ENCODE measurements around the gene HMX1. TPM values are rescaled to one million over a fixed set of nuclear protein-coding genes. Genes with fewer than 3 reads are reported as not detected.

The HMX1 gene
- not detected in 2 replicates for total RNA-seq (2022)
- Bru-seq, nascent RNA, result not detected
- not detected for BruChase-seq, experiment 1, labeled RNA remaining after a 6-hour chase
- BruChase-seq, experiment 2, labeled RNA remaining after a 2-hour chase, result not detected
- long read RNA-seq, result 0 reads

DNA sequence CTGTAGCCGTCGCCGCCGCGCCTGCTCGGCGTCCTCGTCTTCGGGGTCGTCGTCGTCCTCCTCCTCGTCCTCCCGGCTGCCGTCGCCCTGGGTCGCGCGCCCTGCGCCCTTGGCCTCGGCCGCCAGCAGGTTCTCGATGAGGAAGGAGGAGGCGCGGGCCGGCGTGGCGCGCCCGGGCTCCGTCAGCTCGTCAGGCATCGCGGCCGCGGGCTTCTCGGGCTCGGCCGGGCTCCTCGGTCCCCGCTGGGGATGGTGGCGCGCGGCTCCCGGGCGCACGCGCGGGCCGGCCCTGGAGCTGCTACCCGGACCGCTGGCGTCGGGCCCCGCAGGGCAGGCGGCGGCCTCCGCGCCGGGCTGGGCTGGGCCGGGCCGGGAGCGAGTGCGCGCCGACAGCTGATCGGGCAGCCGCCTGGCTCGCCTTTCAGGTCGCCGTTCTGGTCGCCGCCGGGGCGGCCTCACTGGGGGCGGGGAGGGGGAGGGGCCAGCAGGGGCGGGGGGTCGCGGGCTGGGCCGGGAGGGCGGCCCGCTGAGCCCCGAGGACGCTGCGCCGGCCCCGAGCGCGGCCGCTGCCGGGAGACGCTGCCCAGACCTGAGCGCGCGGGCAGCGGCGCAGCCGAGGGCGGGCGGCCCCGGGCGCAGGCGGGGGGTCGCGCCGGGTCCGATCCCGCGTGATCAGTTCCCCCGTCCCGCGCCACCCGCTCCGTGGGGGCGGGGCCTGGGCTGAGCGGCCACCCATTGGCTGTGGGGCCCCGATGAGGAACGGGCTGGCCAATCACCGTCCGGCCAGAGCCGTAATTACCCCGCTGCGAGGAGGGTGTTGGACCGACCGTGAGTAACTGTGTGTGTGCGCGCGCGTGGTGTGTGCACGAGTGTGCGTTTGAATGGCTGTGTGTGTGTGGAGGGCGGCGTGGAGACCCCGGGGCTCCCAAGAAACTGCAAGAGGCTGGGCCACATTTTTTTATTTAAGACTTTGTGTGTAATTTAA, at the start of gene HMX1:
Gene HMX1 (minus strand): TSS at position 423 of the 985 bp plus-strand sequence. CDS start 225 bp downstream, at position 198.
- ChIA-PET POLR2A (no interaction called here), CTCF (no interaction called here)
- intact Hi-C loops (cut with micrococcal nuclease), result no loop called here
- Mint-ChIP-seq H3K4me3 (ENCODE audit: unreplicated experiment) (no peak within 1 kb of the TSS), H3K9me3 (ENCODE audit: unreplicated experiment) (peaks cover 8% of the 10 kb centered on the region), H3K4me1 (ENCODE audit: insufficient read depth, unreplicated experiment) (no peaks in the 10 kb centered on the region), H3K27ac (ENCODE audit: low read depth, unreplicated experiment) (no peak within 1 kb of the TSS), H3K27me3 (ENCODE audit: insufficient read depth, unreplicated experiment) (peaks cover 23% of the 10 kb centered on the region), H3K36me3 (ENCODE audit: insufficient read depth, unreplicated experiment) (no peaks in the 10 kb centered on the region)
- no peak for DNase-seq (ENCODE audit: unreplicated experiment)
- TF ChIP-seq, protein P1, sequence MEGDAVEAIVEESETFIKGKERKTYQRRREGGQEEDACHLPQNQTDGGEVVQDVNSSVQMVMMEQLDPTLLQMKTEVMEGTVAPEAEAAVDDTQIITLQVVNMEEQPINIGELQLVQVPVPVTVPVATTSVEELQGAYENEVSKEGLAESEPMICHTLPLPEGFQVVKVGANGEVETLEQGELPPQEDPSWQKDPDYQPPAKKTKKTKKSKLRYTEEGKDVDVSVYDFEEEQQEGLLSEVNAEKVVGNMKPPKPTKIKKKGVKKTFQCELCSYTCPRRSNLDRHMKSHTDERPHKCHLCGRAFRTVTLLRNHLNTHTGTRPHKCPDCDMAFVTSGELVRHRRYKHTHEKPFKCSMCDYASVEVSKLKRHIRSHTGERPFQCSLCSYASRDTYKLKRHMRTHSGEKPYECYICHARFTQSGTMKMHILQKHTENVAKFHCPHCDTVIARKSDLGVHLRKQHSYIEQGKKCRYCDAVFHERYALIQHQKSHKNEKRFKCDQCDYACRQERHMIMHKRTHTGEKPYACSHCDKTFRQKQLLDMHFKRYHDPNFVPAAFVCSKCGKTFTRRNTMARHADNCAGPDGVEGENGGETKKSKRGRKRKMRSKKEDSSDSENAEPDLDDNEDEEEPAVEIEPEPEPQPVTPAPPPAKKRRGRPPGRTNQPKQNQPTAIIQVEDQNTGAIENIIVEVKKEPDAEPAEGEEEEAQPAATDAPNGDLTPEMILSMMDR (IDR thresholded peaks at IDR 0.05; ENCODE audit: unreplicated experiment), result no peak
- BruUV-seq (replicated peaks), result no TSS peak

DNA sequence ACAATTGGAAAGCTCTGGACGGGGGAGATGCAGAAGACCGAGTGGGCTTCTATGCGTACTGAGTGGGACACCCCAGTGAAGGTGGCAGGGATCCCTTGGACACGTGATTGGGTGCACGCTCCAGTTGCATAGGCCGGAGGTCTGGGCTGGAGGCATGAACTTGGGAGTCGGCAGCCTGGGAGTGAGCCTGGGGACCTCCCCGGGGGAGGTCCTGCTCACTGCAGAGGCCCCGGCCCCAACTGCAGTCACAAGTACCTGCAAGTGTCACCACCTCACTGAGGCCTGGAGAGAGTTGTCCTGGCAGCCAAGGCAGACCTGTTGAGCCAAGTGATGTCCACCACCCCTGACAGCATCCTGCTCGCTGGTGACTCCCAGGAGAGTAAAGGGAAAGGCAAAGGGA, 49.3 kb upstream of the HMX1 start:
- ChIA-PET CTCF (interaction anchor here (0.5 to 2.3 kb wide), 4 partner anchors 311 to 484 kb away, joined by 3 to 31 read pairs (median 4); no protein-coding TSS in a partner anchor), POLR2A (no interaction called here)

DNA sequence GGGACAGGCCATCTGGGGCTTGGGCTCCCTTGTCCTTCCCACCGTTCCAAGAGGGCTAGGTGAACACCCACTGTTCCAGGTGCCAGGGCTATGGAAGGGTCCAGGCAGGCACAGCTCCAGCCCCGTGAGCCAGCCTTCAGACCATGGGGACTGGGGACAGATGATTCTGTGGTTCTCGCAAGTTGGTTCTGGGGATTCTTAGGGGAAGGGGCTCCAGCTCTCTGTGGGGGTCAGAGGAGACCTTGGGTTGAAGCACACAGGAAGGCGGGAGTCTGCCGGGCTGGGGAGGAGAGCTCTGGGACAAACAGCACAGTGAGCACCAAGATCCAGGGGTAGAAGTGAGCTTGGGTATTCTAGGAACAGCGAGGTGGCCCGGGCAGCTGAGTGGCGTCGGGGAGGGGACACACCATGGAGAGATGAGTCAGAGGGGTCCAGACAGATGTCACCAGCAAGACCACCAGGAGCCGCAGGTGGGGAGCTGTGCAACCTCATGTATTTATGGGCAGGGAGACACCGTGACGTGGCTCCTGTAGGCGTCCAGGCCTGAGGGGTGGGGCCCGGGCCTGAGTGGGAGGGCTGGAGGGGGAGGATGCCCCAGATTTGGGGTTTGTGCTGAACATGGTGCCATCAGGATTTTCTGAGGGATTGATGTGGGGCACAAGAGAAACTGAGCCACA, 48.8 kb upstream of the HMX1 start:
- POLR2A ChIA-PET, result no interaction called here
- Mint-ChIP-seq H3K9me3 (ENCODE audit: unreplicated experiment) (peaks cover 17% of the 10 kb centered on the region), H3K4me1 (ENCODE audit: insufficient read depth, unreplicated experiment) (no peaks in the 10 kb centered on the region), H3K27me3 (ENCODE audit: insufficient read depth, unreplicated experiment) (peaks cover 38% of the 10 kb centered on the region), H3K4me3 (ENCODE audit: unreplicated experiment) (no peak overlapping the region), H3K36me3 (ENCODE audit: insufficient read depth, unreplicated experiment) (no peaks in the 10 kb centered on the region), H3K27ac (ENCODE audit: low read depth, unreplicated experiment) (no peak overlapping the region)
- CTCF ChIA-PET, result interaction anchor here (0.5 to 2.3 kb wide), 8 partner anchors 310 to 484 kb away, joined by 3 to 31 read pairs (median 3); no protein-coding TSS in a partner anchor
- intact Hi-C loops (cut with micrococcal nuclease), result no loop called here
- DNase-seq (ENCODE audit: unreplicated experiment), result no peak
- TF ChIP-seq, protein P1 (IDR thresholded peaks at IDR 0.05; ENCODE audit: unreplicated experiment), result no peak
- BruUV-seq (replicated peaks), result no TSS peak

More for the DNA sequence above, 49.3 kb upstream of the HMX1 start:
- Mint-ChIP-seq H3K9me3 (ENCODE audit: unreplicated experiment) (peaks cover 17% of the 10 kb centered on the region), H3K4me3 (ENCODE audit: unreplicated experiment) (no peak overlapping the region), H3K27me3 (ENCODE audit: insufficient read depth, unreplicated experiment) (peaks cover 38% of the 10 kb centered on the region), H3K36me3 (ENCODE audit: insufficient read depth, unreplicated experiment) (no peaks in the 10 kb centered on the region), H3K27ac (ENCODE audit: low read depth, unreplicated experiment) (no peak overlapping the region), H3K4me1 (ENCODE audit: insufficient read depth, unreplicated experiment) (no peaks in the 10 kb centered on the region)
- intact Hi-C loops (cut with micrococcal nuclease), result no loop called here
- no peak for DNase-seq (ENCODE audit: unreplicated experiment)
- TF ChIP-seq, protein P1 (IDR thresholded peaks at IDR 0.05; ENCODE audit: unreplicated experiment), result no peak
- no TSS peak for BruUV-seq (replicated peaks)
